DND-41 (cell line): Measurements from ENCODE around the gene ZNF691.

Experiments used
- CTCF ChIP-seq: IDR thresholded peaks from 2 replicates; pipeline ENCODE4 v1.5.1; 2012; ENCODE audit warnings: borderline replicate concordance, low read length, moderate library complexity, mild to moderate bottlenecking; ENCODE audit not compliant: poor library complexity, severe bottlenecking; ENCODE audit errors: extremely low read depth
- EZH2 ChIP-seq: IDR thresholded peaks from 3 replicates; pipeline ENCODE4 v1.6.1; 2012; ENCODE audit warnings: borderline replicate concordance, low read depth, mild to moderate bottlenecking, moderate library complexity, low read length, inconsistent platforms; ENCODE audit not compliant: severe bottlenecking

- TF ChIP-seq EZH2 (no peak), CTCF (no peak)
Measured at GRCh38 chr1:42837709-42838108, 8.7 kb upstream of the ZNF691 start.
